ENCODE results near the gene BAG3. TPM values are rescaled to one million over a fixed set of nuclear protein-coding genes. Genes with fewer than 3 reads are reported as not detected.
"Not testable (repeated sequence)": the region's sequence is repeated elsewhere in the genome, so short reads cannot be mapped to it uniquely, and the experiment has no call there.

BAG3 gene
- total RNA-seq, 6 experiments from 2014 or later, result 12.5 to 26.0 (median 18.2) TPM

DNA sequence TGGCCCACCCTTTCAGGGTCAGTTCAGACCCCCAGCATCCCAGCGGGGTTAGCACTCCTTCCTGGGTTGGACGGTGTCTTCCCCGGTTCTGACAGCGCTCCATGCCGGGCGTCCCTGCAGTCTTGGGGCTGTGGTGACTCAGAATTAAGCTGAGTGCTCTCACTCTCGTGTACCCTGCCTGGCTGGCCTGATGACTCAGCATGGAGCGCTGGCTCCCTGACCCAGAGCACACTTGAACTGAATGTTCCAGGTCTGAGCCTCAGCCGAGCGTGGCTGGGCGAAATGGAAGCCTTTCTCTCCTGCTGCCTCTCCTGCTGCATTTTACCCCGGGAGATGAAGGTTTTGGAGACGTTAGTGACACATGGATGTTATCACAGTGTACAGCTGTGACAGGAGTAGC lies 7.1 kb downstream of the BAG3 start:
- intact Hi-C loops (cut with DNase I), result no loop called here
- Histone ChIP-seq H3K36me3 (no peaks in the 10 kb centered on the region), H3K27ac (peak overlapping the region; percentile 61 to 84 (median 68)), H3K4me1 (peaks cover 0 to 61% (median 15%) of the 10 kb centered on the region in 4 donors), H3K27me3 (no peaks in the 10 kb centered on the region), H3K4me3 (no peak overlapping the region), H3K9me3 (no peaks in the 10 kb centered on the region)
- WGBS (ENCODE audit: insufficient coverage, low coverage, low lambda C conversion rate, missing lambda C conversion rate), result 18% methylated on average over 8 of the region's 13 CpGs
- peak; percentile 90 to 96 (median 92) for ATAC-seq
- peak; percentile 86 for DNase-seq
- TF ChIP-seq POLR2A (IDR thresholded peaks at IDR 0.05), result peak; percentile 39
- TF ChIP-seq, protein P1, sequence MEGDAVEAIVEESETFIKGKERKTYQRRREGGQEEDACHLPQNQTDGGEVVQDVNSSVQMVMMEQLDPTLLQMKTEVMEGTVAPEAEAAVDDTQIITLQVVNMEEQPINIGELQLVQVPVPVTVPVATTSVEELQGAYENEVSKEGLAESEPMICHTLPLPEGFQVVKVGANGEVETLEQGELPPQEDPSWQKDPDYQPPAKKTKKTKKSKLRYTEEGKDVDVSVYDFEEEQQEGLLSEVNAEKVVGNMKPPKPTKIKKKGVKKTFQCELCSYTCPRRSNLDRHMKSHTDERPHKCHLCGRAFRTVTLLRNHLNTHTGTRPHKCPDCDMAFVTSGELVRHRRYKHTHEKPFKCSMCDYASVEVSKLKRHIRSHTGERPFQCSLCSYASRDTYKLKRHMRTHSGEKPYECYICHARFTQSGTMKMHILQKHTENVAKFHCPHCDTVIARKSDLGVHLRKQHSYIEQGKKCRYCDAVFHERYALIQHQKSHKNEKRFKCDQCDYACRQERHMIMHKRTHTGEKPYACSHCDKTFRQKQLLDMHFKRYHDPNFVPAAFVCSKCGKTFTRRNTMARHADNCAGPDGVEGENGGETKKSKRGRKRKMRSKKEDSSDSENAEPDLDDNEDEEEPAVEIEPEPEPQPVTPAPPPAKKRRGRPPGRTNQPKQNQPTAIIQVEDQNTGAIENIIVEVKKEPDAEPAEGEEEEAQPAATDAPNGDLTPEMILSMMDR (IDR thresholded peaks at IDR 0.05), result no peak

DNA sequence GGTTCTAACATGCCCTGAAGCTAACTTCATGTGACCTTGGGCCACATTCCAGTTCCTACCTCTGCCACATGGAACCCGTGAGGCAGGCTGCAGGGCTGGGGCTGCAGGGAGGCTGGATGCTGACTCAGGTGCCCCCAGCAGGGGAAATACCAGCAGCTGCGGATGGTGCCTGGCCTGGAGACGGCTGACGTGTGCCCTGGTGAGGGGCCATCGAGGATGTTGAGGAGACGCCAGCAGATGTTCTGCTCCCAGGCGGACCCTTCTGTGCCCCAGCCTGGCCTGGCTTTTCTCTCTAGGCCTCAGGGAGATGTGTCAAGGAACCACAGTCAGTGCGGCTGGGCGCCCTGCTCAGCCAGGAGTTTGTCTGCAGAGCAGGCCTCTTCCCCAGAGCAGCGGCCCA lies 8.8 kb downstream of the BAG3 start:
- Histone ChIP-seq H3K4me1 (peaks cover 0 to 57% (median 11%) of the 10 kb centered on the region in 4 donors), H3K9me3 (no peaks in the 10 kb centered on the region), H3K27me3 (no peaks in the 10 kb centered on the region), H3K36me3 (no peaks in the 10 kb centered on the region), H3K4me3 (no peak overlapping the region), H3K27ac (peak overlapping the region in 1 of 3 donors; percentile 84)
- TF ChIP-seq, protein P1 (IDR thresholded peaks at IDR 0.05), result no peak
- no peak for TF ChIP-seq POLR2A (IDR thresholded peaks at IDR 0.05)
- no peak for ATAC-seq
- DNase-seq, result no peak
- 88% methylated on average over 3 of the region's 10 CpGs for WGBS (ENCODE audit: insufficient coverage, low coverage, low lambda C conversion rate, missing lambda C conversion rate)
- intact Hi-C loops (cut with DNase I), result no loop called here

DNA sequence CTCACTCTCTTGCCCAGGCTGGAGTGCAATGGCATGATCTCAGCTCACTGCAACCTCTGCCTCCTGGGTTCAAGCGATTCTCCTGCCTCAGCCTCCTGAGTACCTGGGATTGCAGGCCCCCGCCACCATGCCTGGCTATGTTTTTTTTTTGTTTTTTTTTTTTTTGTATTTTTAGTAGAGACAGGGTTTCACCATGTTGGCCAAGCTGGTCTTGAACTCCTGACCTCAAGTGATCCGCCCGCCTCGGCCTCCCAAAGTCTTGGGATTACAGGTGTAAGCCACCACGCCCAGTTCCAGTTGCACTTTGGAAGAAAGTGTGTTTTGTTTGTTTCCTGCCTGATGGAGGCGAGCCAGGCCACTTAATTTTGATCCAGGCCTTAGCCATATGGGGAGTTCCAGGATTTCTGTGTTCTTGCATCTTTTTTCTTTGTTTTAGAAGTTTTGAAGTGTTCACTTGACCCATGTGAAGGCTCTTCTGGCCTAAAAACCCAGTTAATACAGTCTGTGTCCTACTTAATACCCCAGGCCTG lies 11.0 kb downstream of the BAG3 start:
- H3K27me3 ChIP-seq; H3K9me3 ChIP-seq; H3K4me3 ChIP-seq; H3K36me3 ChIP-seq; H3K27ac ChIP-seq; intact Hi-C loops (cut with DNase I); DNase-seq; ATAC-seq: not testable (repeated sequence)
- H3K4me1 ChIP-seq, result peaks cover 0 to 62% (median 13%) of the 10 kb centered on the region in 4 donors
- WGBS (ENCODE audit: insufficient coverage, low coverage, low lambda C conversion rate, missing lambda C conversion rate), result 81% methylated on average over 6 of the region's 7 CpGs

DNA sequence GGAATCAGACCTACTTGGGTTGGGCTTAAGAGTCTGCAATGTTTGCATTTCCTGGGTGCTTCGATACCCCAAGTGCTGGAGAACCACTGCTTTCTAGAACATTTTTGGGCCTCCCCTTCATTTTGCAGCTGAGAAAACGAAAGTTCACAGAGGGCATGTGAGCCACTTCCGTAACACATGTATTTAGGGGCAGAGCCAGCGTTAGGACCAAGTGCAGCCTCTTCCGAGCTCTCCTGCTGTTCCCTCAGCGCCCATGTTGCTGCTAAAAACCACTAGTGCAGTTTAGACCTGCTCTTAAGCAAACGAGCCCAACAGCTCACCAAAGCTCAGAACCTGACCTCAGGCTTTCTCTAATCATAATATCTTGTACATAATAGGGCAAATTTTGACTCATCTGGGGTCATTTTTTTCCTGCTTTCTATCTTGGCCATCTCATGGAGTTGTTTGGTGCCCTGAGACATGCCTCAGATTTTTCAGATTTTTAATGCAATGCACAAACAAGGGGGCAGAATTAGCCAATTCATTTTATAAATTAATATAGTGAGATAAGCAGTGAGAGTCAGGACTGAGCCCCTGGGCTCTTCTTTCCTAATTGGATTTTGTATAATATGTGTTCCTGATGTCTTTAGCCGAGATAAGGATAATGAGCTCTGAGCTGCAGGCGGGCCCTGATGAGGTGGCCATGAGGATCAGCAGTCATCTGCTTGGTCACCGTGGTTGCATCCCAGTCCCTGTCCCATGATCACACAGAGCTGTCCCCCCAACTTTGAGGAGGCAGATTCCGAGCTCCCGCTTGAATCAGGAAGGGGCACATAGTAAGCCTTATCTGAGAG lies 12.9 kb downstream of the BAG3 start:
- Histone ChIP-seq H3K27me3 (no peaks in the 10 kb centered on the region), H3K9me3 (no peaks in the 10 kb centered on the region), H3K4me1 (peaks cover 0 to 43% (median 4%) of the 10 kb centered on the region in 4 donors), H3K27ac (peak overlapping the region in 1 of 3 donors; percentile 33), H3K36me3 (no peaks in the 10 kb centered on the region), H3K4me3 (no peak overlapping the region)
- ATAC-seq (peak; percentile 55 to 69 (median 64)), DNase-seq (no peak)
- intact Hi-C loops (cut with DNase I), result no loop called here
- WGBS (ENCODE audit: insufficient coverage, low coverage, low lambda C conversion rate, missing lambda C conversion rate), result 64% methylated on average over 12 of the region's 12 CpGs
- TF ChIP-seq, protein P1 (IDR thresholded peaks at IDR 0.05), result no peak
- TF ChIP-seq POLR2A (IDR thresholded peaks at IDR 0.05), result no peak

Measured in right lobe of liver (tissue), 6 donors.